ENCODE data around the gene PACRGL.

The PACRGL gene

DNA sequence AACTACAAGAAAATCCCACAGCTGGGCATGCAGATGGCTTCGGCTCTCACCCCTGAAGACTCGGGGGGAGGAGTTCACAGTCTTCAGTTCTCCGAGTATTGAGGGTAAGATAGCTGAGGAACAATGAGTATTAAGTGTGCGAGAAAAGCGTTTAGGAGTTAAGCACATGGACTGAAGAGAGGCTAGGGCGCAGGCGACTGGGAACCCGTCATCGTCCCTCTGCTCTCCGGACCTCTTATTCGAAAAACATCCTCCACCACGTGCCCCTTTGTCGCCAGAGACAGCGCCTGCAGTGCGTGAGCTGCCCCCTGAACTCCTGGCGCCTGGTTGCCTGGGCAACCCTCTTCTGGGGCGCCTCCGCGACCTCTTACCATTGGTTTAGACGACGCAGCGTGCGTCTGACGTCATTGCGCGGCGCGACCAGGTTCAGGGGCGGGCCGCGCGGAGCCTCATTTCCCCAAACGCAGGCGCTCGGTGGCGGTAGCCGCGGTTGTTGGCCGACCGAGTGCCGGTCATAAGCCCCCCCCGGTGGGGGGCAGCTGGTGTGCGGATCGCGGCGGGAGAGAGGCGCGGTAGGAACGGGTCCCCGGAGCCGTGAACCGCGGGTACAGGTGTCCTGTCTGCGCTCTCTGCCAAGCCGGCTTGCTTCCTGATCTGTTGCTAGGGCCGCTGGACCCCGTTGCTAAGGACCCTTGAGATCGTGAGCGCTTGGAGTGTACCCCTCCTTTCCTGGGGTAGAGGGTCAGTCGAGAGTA lies at the start of gene PACRGL:
TSS of gene PACRGL (plus strand) at position 452 of the 755 bp plus-strand sequence. CDS start 4,024 bp downstream, outside the sequence.
- Histone ChIP-seq H3K27me3 (no peaks in the 10 kb centered on the region), H3K4me1 (peaks cover 22 to 39% (median 30%) of the 10 kb centered on the region in 10 experiments), H3K4me3 (peak within 1 kb of the TSS; percentile 74 to 95 (median 88)), H4K20me1 (peaks cover 0 to 7% (median 0%) of the 10 kb centered on the region in 11 experiments; a peak in 1 of 22 replicates), H3K9ac (peak within 1 kb of the TSS; percentile 79 to 94 (median 87)), H3K4me2 (peak within 1 kb of the TSS; percentile 80 to 97 (median 93)), H3K36me3 (peaks cover 10 to 18% (median 16%) of the 10 kb centered on the region in 11 experiments), H3K27ac (peak within 1 kb of the TSS; percentile 79 to 92 (median 84)), H3K9me3 (replicated peaks in 1 of 11) (no peaks in the 10 kb centered on the region)
- TF ChIP-seq Cebpa-rat (IDR thresholded peaks at IDR 0.05) = no peak

DNA sequence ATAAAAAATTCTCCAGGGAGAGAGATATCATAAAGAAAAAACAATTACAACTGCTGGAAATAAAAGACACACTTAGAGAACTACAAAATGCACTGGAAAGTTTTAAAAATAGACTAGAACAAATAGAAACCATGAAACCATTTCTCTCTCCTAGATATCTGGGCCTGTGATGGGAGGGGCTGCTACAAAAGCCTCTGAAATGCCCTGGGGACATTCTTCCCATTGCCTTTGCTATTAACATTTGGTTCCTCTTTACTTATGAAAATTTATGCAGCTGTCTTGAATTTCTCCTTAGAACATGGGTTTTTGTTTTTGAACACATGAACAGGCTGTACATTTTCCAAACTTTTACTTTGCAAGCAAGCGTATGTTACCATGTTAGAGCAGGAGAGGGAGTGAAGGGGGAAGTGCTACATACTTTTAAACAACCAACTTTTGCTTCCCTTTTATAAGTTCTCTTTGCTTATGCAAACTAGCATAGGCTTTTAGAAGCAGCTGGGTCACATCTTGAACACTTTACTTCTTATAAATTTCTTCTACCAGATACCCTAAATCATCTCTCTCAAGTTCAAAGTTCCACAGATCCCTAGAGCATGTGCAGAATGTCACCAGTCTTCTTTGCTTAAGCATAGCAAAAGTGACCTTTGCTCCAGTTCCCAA lies 47.9 kb upstream of the PACRGL start:
- Histone ChIP-seq H3K27ac (no peak overlapping the region), H3K36me3 (no peaks in the 10 kb centered on the region), H3K4me3 (no peak overlapping the region), H3K9me3 (replicated peaks in 1 of 11) (peaks cover 15 to 25% (median 18%) of the 10 kb centered on the region in 11 experiments; a peak in 20 of 22 replicates), H4K20me1 (no peaks in the 10 kb centered on the region; a peak in 1 of 22 replicates), H3K27me3 (no peaks in the 10 kb centered on the region), H3K9ac (no peak overlapping the region), H3K4me2 (peak overlapping the region in 2 of 11 experiments; percentile 42 to 43; a peak in 4 of 22 replicates), H3K4me1 (peaks cover 0 to 30% (median 0%) of the 10 kb centered on the region in 10 experiments; a peak in 4 of 20 replicates)
- no peak for TF ChIP-seq Cebpa-rat (IDR thresholded peaks at IDR 0.05)

DNA sequence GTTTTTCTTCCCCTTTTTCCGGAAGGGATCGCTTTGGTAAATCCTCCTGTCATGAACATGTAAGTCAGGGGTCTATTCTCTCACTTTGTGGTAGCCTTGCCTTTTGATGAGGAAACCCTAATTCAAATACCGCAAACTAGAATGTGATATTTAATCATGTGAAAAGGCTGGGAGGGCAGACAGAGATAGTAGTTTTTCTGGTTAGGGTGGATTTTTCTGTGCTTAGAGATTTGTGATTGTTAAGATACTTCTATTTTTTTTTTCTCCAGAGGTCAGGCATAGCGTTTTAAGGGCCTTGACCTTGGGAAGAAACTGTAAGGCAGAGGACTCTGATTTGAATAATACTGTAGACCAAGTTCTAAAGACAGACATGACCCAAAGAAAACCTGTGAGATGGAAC lies 41.8 kb upstream of the PACRGL start:
- H4K20me1 ChIP-seq = no peaks in the 10 kb centered on the region
- no peak overlapping the region for H3K9ac ChIP-seq
- no peak for TF ChIP-seq Cebpa-rat (IDR thresholded peaks at IDR 0.05)
- H3K4me2 ChIP-seq = no peak overlapping the region
- no peaks in the 10 kb centered on the region for H3K27me3 ChIP-seq
- peaks cover 0 to 23% (median 0%) of the 10 kb centered on the region in 10 experiments; a peak in 6 of 20 replicates for H3K4me1 ChIP-seq
- H3K27ac ChIP-seq = no peak overlapping the region
- no peak overlapping the region for H3K4me3 ChIP-seq
- H3K36me3 ChIP-seq = no peaks in the 10 kb centered on the region
- no peaks in the 10 kb centered on the region for H3K9me3 ChIP-seq (replicated peaks in 1 of 11)

DNA sequence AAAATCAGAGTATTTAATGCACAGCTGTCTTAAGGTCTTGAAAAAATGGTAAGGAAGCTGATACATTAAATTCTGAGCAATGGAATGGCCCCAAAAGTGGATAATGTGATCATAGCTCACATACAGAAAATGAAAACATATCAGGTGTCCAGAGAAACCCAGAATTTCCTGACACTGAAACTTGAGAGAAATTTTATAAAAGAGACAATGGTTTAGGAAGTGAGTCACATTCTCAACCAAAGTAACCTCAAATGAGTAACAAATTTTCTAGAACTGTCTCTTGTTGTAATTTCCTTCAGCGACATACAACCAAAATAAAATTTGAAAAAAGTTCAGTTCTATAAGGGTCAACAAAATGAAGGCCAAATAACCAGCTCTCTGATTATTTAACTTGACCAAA lies 37.4 kb upstream of the PACRGL start:
- no peak overlapping the region for H3K9ac ChIP-seq
- H4K20me1 ChIP-seq = no peaks in the 10 kb centered on the region
- H3K27me3 ChIP-seq = no peaks in the 10 kb centered on the region
- H3K9me3 ChIP-seq (replicated peaks in 1 of 11) = no peaks in the 10 kb centered on the region
- H3K4me1 ChIP-seq = peaks cover 0 to 18% (median 0%) of the 10 kb centered on the region in 10 experiments; a peak in 6 of 20 replicates
- no peaks in the 10 kb centered on the region for H3K36me3 ChIP-seq
- H3K4me3 ChIP-seq = no peak overlapping the region
- H3K27ac ChIP-seq = no peak overlapping the region
- TF ChIP-seq Cebpa-rat (IDR thresholded peaks at IDR 0.05) = no peak
- peak overlapping the region in 4 of 11 experiments; percentile 19 to 60 (median 46); a peak in 7 of 22 replicates for H3K4me2 ChIP-seq

DNA sequence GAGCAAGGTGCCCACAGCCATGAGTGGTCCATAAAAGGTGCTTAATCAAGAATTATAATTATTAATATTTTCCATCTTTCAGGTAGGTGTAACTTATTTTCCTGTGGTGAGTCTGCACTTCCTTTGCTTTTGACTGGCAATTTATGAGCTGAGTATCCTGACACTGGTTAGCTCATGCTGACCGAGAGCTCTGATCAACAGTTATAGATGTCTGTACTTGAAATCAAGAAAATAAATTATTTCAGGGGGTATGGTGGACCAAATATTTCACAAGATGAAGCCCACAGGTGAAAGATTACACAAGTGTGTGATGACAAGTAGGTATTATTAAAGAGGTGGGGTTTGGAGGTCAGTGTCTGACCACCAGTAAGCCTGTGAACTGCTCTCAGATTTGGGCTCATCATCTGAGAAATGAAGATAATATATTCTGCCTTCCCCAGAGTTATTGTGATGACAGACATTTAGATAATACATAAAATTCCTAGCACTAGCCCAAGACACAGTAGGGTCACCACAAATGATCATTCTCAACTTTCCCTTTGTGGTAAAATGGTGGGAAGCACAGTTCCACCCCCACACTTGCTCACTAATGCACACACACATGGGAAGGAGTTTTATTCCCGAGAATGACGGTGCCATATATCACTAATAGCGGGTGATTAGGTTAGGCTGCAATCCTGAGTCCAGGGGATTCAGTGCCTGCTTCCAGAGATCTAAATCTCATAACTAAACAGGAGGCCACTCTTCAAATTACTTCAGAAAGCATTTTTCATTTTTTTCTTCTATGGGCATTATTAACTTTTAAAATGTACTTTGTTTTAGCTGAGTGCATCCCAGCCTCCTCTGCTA lies 34.0 kb upstream of the PACRGL start:
- no peaks in the 10 kb centered on the region for H3K27me3 ChIP-seq

DNA sequence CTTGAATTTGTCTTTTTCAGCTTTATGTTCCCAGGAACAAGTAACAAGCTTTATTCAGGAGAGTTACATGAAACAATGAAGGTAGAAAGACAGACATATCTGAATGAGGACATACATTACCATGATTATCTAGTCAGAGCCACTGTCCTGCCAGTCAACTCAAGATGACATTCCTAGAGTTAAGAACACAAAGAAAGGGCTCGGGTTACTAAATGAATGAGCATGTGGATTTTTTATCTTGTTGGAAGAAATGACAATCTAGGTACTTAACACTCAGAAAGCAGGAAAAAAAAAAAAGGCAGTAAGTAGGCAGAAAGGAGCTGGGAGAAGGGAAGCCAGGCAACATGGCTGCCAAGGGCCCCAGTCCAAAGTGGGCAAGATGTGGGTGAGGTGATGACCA lies 28.0 kb upstream of the PACRGL start:
- Histone ChIP-seq H3K9ac (no peak overlapping the region), H3K9me3 (replicated peaks in 1 of 11) (no peaks in the 10 kb centered on the region), H3K4me3 (no peak overlapping the region), H4K20me1 (no peaks in the 10 kb centered on the region), H3K36me3 (no peaks in the 10 kb centered on the region), H3K27ac (no peak overlapping the region), H3K4me2 (no peak overlapping the region), H3K4me1 (no peaks in the 10 kb centered on the region), H3K27me3 (no peaks in the 10 kb centered on the region)
- no peak for TF ChIP-seq Cebpa-rat (IDR thresholded peaks at IDR 0.05)

More for the DNA sequence above, 34.0 kb upstream of the PACRGL start:
- Histone ChIP-seq H3K36me3 (no peaks in the 10 kb centered on the region), H3K4me1 (peaks cover 0 to 18% (median 0%) of the 10 kb centered on the region in 10 experiments; a peak in 6 of 20 replicates), H3K9me3 (replicated peaks in 1 of 11) (no peaks in the 10 kb centered on the region), H3K4me2 (no peak overlapping the region), H4K20me1 (no peaks in the 10 kb centered on the region), H3K4me3 (no peak overlapping the region), H3K27ac (no peak overlapping the region), H3K9ac (no peak overlapping the region)
- TF ChIP-seq Cebpa-rat (IDR thresholded peaks at IDR 0.05) = no peak

DNA sequence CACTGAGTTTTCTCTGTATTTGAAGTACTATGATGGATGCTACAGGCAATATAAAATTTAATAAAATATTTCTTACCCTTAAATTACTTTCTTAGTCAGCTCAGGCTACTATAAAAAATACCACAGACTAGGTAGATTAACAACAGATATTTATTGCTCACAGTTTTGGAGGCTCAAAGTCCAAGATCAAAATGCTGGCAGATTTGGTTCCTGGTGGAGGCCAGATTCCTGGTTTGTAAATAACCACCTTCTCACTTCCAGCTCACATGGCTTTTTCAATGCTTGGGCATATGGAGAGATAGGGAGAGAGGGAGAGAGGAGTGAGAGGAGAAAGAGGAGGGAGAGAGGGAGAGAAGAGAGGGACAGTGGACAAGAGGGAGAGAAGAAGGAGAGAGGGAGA lies 24.5 kb upstream of the PACRGL start:
- Histone ChIP-seq H3K4me1 (no peaks in the 10 kb centered on the region), H3K9ac (no peak overlapping the region), H3K4me3 (no peak overlapping the region), H3K27ac (no peak overlapping the region), H4K20me1 (no peaks in the 10 kb centered on the region), H3K4me2 (no peak overlapping the region), H3K36me3 (no peaks in the 10 kb centered on the region), H3K9me3 (replicated peaks in 1 of 11) (no peaks in the 10 kb centered on the region), H3K27me3 (no peaks in the 10 kb centered on the region)
- TF ChIP-seq Cebpa-rat (IDR thresholded peaks at IDR 0.05) = no peak

DNA sequence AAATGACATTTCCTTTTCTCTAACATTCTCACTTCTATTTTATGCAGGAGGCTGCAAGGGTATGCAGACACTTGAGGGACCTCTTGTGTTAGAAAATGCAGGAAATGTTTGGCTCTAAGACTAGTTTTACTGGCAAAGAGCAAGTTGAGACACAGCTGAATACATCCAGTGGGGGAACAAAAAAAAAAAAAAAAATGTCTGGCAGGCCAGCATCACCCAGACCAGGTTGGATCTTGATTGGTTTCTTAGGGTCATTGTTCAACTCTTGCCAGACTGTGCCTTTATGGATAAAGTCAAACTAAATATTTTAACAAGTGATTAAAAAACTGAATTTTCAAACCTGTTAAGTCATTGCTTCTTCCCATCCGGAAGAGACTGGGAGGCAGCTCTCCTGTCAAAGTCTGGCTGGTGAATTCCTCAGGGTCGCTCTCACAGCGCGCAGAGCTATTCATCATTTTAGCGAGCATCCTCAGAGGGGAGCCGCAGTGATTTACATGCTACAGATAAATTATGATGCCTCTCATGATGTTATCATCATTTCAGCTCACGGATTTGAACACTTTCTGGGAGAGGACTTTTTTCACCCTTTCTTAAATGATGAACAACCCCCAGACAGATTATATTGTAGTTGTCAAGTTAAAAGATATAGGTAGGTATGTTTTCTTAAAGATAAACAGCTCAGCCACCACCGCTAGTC lies 23.6 kb upstream of the PACRGL start:
- no peak overlapping the region for H3K27ac ChIP-seq
- no peaks in the 10 kb centered on the region for H3K4me1 ChIP-seq
- no peaks in the 10 kb centered on the region for H3K27me3 ChIP-seq
- H3K4me2 ChIP-seq = no peak overlapping the region
- no peak overlapping the region for H3K4me3 ChIP-seq
- no peaks in the 10 kb centered on the region for H3K36me3 ChIP-seq
- H4K20me1 ChIP-seq = no peaks in the 10 kb centered on the region
- no peak for TF ChIP-seq Cebpa-rat (IDR thresholded peaks at IDR 0.05)
- H3K9me3 ChIP-seq (replicated peaks in 1 of 11) = no peaks in the 10 kb centered on the region
- H3K9ac ChIP-seq = no peak overlapping the region
